Fibroblast of gingiva (primary cell): Measurements from ENCODE around the gene TNIP2.
"Not testable (repeated sequence)": the region's sequence is repeated elsewhere in the genome, so short reads cannot be mapped to it uniquely, and the experiment has no call there.

Experiments
- DNase-seq: peaks from one replicate; pipeline ENCODE4 v3.0.0-alpha.2; 2011; ENCODE audit warnings: low read depth

Gene TNIP2

DNA sequence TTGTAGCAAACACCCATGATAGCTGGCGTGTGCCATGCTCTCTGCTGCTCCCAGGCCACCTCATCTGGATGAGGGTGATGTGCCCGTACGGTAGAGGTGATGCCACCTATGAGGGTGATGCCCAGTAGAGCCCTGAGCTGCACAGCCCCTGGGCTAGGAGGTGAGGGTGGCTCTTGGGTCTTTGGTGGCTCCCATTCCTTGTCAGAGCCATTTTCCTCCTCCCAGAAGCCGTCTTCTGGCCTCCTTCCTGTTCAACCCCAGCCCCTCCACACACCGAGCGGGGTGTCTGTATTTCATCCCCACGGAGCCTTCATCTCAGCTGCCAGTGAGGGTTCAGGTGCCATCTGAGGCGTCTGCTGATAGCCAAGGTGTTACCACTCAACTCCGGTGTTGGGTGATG is 12.0 kb upstream of the TNIP2 start:
- DNase-seq, result no peak

DNA sequence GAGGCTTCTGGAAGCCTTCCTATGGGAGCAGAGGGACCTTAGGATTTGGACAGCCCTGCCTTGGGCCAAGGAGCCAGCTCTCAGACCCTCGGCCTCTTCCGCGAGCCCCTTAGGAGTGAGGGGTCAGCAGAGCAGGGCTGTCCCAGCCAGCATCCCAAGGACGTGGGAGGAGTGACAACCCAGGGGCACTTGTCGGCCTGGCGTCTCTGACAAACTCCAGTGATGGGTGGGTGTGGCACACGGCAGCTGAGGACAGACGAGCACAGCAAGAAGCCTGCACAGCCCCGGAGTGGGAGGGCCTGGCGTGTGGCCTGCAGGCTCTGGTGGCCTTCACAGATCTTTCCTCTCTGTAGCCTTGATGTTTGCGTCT is 11.6 kb upstream of the TNIP2 start:
- DNase-seq, result no peak

DNA sequence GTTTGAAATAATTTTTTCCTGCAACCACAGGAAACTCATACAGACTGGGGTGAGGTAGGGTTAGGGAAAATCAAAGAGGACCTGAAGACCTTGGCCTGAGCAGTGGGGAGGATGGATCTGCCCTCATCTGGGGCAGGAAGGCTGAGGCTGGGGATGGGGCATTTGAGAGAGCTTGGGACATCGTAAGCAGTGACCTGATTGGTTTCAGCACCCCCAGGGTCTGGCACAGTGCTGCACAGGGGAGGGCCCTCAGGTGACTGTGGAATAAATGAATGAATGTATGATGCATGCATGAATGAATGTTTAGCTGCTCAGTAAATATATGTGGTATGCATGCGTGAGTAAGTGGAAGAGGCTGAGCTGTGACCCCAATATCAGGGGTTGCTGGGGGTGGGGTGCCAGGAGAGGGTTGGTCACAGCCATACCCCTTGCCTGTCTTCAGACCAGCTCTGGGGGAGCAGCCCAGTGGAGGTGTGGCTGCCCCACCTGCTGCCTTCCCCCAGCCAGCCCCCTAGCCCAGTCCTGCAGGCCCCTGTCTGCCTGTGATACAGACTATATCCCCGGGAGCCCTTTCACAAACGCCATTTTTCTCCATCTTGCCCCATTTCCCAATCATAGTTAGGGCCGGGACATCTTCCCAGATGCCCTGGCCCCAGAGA is 11.0 kb upstream of the TNIP2 start:
- DNase-seq, result no peak

DNA sequence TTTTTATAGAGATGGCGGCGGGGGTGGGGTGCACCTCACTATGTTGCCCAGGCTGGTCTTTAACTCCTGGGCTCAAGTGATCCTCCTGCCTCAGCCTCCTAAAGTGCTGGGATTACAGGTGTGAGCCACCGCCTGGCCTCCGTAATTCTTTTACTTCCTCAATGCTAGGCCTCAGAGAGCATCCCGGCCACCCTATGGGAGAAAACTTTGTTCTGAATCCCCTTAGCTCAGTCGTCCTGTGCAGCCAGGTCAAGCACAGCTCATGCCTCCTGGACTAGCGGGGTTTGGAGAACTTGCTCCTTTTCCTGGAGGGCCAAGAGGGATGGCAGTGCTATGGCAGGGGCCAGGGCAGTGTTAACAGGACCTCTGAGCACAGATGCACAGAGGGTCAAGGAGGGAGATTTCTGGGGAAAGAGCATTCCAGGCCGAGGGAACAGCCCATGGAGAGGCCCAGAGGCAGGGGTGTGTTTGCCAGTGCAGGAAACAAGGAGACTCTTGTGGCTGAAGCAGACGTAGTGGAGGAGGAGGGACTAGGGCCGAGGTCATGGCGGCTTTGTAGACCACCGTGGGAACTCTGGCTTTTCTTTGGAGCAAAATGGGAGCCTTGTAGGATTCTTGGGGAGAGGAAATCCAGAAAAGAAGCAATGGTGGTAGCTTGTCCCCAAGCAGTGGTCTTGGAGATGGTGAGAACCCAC is 9.8 kb upstream of the TNIP2 start:
- DNase-seq, result no peak

DNA sequence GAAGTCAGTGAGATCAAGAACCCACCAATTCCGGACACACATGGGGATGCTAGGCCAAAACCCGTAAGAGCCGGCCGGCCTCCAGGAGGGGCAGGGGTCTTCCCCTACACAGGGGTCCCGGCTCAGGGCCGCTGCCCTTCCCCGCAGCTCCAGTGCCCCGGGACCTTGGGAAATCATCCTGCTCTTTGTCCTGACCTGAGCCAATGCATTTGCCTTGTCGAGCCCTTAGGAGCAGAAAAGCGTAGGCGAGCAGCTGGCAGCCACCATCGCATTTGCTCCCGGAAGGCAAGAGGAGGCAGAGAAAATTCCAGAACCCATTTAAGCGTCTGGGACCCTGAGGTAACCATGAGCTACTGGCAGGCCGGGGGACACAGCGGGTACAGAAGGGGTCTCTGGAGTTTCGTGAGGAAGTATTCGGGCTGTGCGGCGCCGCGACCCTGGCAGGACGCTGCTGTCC is 7.4 kb upstream of the TNIP2 start:
- DNase-seq, result no peak

DNA sequence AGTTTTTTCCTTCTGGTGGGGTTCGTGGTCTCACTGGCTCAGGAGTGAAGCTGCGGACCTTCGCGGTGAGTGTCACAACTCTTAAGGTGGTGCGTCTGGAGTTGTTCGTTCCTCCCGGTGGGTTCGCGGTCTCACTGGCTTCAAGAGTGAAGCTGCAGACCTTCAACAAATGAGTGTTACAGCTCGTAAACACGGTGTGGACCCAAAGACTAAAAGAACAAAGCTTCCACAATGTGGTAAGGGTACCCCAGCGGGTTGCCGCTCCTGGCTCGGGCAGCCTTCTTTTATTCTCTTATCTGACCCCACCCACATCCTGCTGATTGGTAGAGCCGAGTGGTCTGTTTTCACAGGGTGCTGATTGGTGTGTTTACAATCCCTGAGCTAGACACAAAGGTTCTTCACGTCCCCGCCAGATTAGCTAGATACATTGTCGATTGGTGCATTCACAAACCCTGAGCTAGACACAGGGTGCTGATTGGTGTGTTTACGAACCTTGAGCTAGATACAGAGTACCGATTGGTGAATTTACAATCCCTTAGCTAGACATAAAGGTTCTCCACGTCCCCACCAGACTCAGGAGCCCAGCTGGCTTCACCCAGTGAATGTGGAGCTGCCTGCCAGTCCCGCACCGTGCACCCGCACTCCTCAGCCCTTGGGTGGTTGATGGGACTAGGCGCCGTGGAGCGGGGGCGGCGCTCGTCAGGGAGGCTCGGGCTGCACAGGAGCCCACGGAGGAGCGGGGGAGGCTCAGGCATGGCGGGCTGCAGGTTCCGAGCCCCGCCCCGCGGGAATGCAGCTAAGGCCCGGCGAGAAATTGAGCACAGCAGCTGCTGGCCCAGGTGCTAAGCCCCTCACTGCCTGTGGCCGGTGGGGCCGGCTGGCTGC is 6.6 kb upstream of the TNIP2 start:
- DNase-seq, result not testable (repeated sequence)

DNA sequence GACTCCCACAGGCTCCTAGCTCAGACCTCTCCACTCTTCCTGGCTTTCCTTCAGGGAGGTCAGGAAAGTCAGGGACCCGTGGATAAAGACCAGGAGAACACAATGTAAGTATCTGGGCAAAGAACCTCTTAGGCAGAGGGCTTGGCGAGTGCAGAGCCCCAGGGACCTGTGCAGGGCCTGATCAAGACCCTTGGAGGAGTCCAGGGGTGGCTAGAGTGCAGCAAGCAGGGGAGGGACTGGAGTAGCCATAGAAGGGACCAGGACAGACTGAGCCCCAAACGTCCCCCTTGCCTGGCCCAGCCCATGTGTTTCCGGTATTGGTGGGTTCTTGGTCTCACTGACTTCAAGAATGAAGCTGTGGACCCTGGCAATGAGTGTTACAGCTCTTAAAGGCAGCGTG is 5.9 kb upstream of the TNIP2 start:
- DNase-seq, result no peak

DNA sequence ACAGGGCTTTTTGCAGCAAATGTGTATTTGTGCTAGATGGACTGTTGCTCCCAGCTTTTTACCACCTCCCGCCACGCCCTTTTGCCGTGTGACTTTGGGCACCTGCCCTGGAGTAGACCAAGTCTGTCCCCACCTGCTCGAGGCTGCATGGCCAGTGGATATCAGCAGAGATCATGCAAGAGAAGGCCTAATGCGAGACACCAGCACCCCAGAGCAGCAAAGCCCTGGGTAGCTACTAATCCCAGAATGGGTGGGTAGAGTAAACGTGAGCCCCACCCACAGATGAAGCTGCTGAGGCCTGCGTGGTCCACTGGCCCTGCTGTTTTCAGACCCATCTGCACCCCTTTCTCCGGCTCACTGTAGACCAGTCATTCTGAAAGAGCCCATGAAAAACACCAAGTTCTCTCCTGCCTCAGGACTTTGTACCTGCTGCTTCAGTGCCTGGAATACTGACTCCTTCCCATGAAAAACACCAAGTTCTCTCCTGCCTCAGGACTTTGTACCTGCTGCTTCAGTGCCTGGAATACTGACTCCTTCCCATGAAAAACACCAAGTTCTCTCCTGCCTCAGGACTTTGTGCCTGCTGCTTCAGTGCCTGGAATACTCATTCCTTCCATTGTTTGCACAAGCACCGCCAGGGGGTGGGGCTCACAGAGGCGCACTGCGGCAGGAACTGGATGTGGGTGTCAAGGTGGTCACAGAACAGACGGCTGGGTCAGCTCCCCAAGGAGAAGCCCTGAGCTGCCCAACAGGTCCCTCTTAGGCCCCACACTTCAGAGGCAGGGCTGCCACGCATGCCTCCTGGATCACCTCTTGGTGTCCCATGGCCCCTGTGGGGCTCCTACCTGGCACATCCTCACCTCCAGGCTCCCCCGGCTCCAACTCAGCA is 5.1 kb upstream of the TNIP2 start:
- DNase-seq, result no peak

DNA sequence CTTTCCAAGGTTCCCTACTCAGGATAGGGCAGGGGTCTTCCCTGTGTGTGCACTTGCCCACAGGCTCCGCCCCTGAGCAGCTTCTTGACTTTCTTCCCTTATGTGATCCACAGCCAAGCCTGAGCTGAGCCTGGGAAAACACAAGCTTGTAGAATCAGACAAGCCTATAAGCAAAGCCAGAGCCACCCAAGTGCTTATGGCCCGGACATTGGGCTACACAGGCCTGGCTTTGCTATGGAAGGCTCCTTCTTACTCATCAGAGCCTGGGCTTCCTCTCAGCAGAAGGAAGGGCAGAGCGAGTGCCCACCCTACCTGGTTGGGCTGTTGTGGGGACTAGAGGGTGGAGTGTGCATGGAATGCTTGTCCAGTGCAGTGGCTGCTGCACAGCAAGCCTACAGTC is 1.3 kb upstream of the TNIP2 start:
- no peak for DNase-seq

DNA sequence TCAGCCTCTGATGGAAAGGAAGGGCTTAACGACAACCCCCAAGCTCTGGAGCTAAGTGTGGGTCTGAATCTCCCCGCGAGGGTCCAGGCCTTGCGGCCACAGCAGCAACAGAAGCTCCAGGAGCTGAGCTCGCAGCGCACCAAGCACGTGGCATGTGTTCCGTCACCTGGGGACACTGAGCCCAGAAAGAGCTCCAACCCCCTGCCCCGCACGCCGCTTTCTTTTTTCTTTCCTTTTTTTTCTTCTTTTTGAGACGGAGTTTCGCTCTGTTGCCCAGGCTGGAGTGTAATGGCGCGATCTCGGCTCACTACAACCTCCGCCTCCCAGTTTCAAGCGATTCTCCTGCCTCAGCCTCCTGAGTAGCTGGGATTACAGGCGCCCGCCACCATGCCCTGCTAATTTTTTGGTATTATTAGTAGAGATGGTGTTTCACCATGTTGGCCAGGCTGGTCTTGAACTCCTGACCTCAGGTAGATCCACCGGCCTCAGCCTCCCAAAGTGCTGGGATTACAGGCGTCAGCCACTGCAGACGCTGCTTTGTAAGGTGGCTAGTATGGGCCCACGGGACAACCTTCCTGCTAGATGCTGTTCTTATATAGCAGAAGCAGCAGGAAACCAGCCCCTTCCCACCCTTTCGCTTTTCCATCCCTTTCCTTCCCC is 685 bp upstream of the TNIP2 start:
- DNase-seq, result no peak

DNA sequence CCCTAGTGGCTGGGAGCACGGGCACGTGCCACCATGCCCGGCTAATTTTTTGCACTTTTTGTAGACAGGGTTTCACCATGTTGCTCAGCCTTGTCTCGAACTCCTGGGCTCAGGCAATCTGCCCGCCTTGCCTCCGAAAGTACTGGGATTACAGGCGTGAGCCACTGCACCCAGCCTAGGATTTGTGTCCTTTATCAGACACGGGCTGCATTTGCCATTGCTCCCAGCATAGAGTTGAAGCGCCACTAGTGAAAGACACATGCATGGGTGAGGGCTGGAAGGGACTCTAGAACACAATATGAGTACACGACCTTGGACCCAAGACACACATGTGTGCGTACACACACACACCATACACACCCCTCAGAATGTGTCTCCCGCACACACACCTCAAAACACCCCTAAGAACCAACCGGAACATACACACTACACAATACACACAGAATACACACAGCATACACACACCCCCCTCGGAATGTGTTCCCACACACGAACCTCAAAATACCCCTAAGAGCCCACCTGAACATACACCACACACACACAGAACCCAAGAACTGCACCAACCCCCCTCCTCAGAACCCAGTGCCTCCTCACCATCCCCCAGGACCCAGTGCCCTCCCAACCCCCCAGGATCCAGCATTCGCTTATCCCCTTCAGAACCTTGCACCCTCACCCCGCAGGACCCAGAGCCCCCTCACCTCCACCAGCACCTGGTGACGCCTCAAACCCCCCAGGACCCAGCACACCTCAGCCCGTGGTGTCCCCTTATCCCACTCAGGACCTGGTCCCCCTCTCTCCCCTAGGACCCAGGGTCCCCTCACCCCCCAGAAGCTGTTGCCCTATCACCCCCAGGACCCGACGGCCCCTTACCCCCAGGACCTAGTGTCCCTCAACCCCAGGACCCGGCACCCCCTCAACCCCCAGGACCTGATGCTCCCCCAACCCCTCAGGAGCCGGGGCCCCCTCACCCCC is 1.0 kb downstream of the TNIP2 start:
- DNase-seq, result no peak

DNA sequence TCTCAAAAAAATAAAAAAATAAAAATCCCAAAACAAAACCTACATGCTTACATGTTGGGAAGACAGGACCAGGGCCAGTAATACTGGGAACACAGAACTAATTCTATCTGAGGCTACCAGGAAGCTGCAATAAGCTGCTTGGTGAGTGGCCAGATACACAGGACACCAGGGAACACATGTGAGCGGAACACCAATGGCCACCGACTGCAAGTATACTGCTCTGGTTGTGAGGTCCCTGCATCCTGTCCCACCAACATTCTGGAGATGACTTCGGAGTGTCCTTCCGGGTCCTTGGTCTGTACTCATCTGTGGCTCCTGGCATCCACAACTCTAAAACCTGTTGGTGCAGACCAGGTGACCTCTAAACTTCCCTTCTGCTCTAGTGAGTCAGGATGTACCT is 2.7 kb downstream of the TNIP2 start:
- no peak for DNase-seq

DNA sequence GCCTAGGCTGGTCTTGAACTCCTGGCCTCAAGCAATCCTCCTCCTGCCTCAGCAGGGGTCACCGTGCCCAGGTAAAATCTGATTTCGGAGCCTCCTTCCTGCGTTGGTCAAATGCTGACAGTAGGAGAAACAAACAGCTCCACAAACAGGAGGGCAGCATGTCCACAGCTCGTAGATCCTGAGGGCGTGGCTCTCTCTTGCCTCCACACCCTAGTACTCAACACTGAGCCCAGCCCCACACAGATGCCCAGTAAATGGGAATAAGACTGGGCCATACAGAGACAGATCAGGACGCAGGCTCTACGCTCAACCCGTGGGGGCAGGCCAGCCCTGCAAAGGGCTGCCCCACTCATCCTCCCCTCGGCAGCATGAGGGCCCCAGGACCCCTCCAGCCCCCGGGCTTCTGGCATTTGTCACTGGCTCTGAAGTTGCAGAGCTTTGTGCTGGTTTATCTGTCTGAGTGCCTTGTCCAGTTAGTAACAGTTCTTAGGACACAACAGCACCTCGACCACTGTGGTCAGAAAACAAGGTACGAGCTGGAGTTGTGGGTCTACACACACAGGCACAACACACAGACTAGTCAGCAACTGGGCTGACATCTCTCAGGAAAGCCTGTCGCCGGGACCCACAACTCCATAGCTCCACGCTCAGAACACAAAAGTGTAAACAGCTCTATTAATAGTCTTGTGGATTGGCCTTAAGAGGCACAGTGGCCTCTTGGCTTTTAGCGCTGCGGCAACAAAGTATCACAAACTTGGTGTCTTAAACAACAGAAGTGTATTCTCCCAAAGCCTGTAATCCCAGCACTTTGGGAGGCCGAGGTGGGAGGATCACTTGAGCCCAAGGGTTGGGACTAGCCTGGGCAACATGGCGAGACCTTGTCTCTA is 5.2 kb downstream of the TNIP2 start:
- no peak for DNase-seq

DNA sequence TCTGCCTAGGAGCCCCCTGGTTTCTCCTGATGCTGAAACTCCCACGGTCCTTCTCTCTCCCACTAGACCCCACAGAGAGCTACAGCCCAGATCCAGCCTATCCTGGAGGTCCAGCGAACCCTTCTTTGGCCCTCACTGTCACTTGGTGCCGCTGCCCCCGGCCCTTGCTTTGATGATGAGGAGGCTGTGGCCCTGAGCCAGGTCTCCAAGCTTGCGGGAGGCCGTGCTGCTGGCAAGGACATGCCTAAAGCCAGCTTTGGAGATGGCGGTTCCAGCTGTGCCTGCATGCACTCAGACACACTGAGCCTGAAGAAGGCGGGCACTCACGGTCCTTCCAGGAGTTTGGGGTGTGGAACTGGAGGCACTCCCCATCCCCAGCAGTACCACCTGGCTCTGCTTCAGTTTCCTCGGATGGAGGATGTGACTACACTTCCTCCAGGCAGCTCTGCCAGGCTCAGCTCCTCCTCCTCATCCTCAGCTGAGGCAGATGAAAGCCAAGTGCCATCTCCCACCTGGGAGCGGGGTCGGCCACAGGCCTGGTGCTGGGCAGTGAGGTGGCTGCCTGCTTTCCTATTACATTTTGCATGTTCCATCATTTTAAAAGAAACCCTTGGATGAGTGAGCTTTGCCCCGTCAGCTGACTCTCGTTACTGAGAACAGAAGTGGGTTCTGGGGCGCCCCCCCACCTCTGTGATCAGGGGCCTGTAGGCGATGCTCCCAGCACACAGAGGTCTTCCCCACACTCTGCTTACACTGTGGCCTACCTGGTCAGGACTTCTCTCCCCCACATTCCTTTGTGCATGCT is 9.0 kb downstream of the TNIP2 start:
- DNase-seq, result no peak

DNA sequence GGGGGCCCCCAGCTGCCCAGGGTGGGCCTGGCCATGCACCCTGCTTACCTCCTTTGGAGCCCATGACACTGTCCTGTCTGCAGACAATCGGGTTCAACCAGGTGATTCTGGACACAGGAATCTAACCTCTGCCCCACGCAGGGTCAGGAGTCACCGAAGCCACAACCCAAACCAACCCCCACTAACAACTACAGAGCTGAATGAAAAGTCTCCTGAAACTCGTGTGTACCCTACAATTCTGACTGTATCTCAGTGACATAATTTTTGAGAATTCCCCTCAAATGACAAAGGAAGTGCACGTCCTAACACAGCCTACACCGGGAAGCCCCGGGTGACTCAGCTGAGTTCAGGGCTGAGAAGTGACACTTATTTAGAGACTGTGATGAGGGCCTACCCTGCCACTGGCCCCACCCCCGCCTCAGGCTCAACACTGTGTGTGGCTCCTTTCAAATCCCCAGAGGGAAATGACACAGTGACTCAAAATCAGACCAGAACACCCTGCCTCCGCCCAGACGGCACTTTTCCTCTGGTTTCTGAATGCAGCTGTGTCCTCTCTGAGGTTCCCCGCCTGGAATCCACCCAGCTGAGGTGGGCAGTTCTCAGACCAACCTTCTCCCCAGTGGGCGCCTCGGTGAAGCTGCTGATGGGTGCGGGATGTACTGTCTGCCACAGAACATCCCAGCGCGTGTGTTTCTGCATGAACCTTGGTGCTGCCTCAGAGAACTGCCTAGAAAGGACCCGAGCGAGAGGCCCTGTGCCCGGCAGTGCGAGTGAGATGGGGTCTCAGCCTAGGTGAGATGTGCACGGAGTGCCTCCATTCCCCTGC is 9.9 kb downstream of the TNIP2 start:
- DNase-seq, result no peak

DNA sequence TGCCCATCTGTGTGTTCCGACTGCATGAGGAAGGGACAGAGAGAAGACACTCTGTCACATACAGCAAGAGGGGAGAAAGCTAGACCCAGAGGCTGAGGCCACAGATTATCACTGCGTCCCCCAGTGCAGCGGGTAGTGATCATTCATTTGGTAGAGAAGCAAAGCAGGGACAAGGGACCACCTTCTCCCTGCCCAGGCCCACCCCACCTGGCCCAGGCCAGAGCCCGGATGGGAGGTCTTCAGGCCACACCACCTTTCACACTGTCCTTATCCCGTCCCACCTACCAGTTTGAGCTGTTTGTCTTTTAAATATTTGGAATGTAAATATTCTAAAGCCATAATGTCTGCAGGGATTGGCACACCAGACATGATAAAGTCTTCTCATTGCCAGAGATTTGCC is 10.6 kb downstream of the TNIP2 start:
- no peak for DNase-seq

DNA sequence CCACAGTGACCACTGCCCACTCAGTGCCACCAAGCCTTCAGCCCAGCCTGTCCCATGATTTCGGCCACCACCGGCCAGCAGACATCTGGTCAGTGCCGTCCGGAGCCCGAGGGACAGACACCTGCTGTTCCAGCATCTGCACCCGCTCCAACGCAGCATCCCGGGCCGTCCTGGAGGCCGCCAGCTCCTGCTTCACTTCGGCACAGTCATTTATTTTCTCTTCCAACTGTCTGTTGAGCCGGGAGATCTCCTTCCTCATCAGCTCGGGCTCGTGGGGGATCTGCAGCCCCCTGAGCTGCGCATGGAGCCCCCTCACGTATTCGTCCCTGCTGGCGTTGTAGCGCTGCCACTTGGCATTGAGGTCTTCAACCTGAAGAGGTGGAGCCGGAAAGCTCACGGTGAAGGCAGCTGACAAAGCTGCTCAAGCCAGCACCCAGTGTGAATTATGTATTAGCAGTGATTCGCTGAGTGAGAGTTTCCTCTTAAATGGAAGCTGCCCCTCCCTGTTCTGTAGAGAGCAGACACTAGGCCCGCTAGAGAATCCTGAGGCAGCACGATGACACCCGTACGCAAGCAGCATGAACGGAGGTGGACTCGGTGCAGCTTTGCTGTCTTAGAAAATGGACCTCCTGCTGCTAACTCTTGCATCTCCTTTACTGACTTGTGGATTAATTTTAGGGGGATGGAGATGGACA is 11.4 kb downstream of the TNIP2 start:
- DNase-seq, result no peak
